Ishikawa (cell line): ENCODE measurements around the gene RYR1.

Experiments used
- CEBPB ChIP-seq: IDR thresholded peaks from 2 replicates; pipeline ENCODE4 v1.6.1; 2012
- CREB1 ChIP-seq: IDR thresholded peaks from 2 replicates; pipeline ENCODE4 v1.6.1; 2012; ENCODE audit warnings: low read depth
- EGR1 ChIP-seq: IDR thresholded peaks from 2 replicates; pipeline ENCODE4 v1.6.1; 2012
- EP300 ChIP-seq: IDR thresholded peaks from 2 replicates; pipeline ENCODE4 v1.6.1; 2012; ENCODE audit warnings: borderline replicate concordance
- FOXM1 ChIP-seq: IDR thresholded peaks from 2 replicates; pipeline ENCODE4 v1.6.1; 2012; ENCODE audit warnings: low read depth, borderline replicate concordance
- NFIC ChIP-seq: IDR thresholded peaks from 2 replicates; pipeline ENCODE4 v1.6.1; 2012
- RAD21 ChIP-seq: IDR thresholded peaks from 2 replicates; pipeline ENCODE4 v1.6.1; 2012; ENCODE audit warnings: low read depth
- TAF1 ChIP-seq: IDR thresholded peaks from 2 replicates; pipeline ENCODE4 v1.6.1; 2012; ENCODE audit warnings: low read depth, mild to moderate bottlenecking
- TCF12 ChIP-seq: IDR thresholded peaks from 2 replicates; pipeline ENCODE4 v1.6.1; 2012; ENCODE audit warnings: low read depth
- TEAD4 ChIP-seq: IDR thresholded peaks from 2 replicates; pipeline ENCODE4 v1.6.1; 2012
- YY1 ChIP-seq: IDR thresholded peaks from 2 replicates; pipeline ENCODE4 v1.6.1; 2012; ENCODE audit warnings: low read depth
- ZBTB7A ChIP-seq: IDR thresholded peaks from 2 replicates; pipeline ENCODE4 v1.6.1; 2012; ENCODE audit warnings: low read depth
- TF ChIP-seq, protein P1 (sequence below): IDR thresholded peaks from 2 replicates; pipeline ENCODE4 v1.6.1; 2012
- TF ChIP-seq, protein P2 (sequence below): IDR thresholded peaks from 2 replicates; pipeline ENCODE4 v1.6.1; 2012
- TF ChIP-seq, protein P3 (sequence below): IDR thresholded peaks from 2 replicates; pipeline ENCODE4 v1.6.1; 2012; ENCODE audit warnings: low read depth, mild to moderate bottlenecking

The RYR1 gene

DNA sequence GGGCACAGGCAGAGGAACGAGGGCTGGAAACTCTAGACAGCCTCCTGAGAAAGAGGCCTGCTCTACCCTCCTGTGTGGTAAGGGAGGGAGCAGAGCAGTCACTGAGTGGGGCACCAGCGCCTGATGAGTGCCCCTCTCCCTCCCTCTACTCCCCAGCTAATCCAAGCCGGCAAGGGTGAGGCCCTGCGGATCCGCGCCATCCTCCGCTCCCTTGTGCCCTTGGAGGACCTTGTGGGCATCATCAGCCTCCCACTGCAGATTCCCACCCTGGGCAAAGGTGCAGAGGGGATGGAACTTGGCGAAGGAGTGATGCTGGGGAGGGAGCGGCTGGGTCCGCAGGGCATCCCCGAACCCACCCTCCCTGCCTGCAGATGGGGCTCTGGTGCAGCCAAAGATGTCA lies 67.0 kb downstream of the RYR1 start:
- TF ChIP-seq, protein P1, sequence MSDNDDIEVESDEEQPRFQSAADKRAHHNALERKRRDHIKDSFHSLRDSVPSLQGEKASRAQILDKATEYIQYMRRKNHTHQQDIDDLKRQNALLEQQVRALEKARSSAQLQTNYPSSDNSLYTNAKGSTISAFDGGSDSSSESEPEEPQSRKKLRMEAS: no peak
- TF ChIP-seq, protein P2, sequence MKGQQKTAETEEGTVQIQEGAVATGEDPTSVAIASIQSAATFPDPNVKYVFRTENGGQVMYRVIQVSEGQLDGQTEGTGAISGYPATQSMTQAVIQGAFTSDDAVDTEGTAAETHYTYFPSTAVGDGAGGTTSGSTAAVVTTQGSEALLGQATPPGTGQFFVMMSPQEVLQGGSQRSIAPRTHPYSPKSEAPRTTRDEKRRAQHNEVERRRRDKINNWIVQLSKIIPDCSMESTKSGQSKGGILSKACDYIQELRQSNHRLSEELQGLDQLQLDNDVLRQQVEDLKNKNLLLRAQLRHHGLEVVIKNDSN: no peak
- TF ChIP-seq EGR1: no peak
- TF ChIP-seq CEBPB: no peak
- no peak for TF ChIP-seq FOXM1
- no peak for TF ChIP-seq CREB1
- TF ChIP-seq RAD21: no peak
- TF ChIP-seq TEAD4: no peak
- TF ChIP-seq, protein P3, sequence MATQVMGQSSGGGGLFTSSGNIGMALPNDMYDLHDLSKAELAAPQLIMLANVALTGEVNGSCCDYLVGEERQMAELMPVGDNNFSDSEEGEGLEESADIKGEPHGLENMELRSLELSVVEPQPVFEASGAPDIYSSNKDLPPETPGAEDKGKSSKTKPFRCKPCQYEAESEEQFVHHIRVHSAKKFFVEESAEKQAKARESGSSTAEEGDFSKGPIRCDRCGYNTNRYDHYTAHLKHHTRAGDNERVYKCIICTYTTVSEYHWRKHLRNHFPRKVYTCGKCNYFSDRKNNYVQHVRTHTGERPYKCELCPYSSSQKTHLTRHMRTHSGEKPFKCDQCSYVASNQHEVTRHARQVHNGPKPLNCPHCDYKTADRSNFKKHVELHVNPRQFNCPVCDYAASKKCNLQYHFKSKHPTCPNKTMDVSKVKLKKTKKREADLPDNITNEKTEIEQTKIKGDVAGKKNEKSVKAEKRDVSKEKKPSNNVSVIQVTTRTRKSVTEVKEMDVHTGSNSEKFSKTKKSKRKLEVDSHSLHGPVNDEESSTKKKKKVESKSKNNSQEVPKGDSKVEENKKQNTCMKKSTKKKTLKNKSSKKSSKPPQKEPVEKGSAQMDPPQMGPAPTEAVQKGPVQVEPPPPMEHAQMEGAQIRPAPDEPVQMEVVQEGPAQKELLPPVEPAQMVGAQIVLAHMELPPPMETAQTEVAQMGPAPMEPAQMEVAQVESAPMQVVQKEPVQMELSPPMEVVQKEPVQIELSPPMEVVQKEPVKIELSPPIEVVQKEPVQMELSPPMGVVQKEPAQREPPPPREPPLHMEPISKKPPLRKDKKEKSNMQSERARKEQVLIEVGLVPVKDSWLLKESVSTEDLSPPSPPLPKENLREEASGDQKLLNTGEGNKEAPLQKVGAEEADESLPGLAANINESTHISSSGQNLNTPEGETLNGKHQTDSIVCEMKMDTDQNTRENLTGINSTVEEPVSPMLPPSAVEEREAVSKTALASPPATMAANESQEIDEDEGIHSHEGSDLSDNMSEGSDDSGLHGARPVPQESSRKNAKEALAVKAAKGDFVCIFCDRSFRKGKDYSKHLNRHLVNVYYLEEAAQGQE: no peak

DNA sequence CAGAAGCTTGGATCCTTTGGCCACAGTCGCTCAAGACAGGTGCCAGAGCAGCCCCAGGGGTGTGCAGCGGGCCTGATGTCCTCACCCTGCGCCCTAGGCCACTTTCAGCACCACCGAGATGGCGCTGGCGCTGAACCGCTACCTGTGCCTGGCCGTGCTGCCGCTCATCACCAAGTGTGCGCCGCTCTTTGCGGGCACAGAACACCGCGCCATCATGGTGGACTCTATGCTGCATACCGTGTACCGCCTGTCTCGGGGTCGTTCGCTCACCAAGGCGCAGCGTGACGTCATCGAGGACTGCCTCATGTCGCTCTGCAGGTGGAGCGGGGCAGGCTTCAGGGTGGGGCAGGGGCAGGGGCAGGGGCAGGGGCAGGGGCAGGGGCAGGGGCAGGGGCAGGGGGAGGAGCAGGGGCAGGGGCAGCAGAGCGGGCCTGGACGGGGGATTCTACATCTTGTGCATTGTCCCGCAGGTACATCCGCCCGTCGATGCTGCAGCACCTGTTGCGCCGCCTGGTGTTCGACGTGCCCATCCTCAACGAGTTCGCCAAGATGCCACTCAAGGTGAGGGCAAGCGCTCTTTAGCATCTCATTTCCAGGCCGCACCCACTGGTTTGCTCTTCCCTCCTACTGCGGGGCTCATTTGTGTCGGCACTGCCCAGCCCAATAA lies 69.1 kb downstream of the RYR1 start:
- TF ChIP-seq TCF12 (no peak), EP300 (no peak), RAD21 (no peak), TAF1 (no peak), EGR1 (no peak), CREB1 (no peak), ZBTB7A (no peak), TEAD4 (no peak), CEBPB (no peak), FOXM1 (no peak), NFIC (no peak), YY1 (no peak)
- TF ChIP-seq, protein P3: no peak
- TF ChIP-seq, protein P2: no peak
- TF ChIP-seq, protein P1: no peak

DNA sequence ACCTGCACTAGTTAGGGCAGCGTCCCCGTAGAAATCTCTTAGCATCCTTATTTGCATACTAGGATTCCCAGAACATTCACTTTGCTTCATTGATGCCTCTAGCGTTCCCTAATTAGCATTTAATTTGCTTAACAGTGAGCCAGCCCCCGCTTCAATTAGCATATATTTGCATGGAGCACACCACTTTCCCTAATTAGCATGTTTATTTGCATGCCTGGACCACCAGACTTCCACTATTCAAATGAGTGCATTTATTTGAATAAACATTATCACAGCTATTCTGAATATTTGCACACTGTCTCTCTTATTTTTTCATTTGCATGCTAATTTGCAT lies 69.6 kb downstream of the RYR1 start:
- TF ChIP-seq CEBPB: no peak
- no peak for TF ChIP-seq EGR1
- TF ChIP-seq, protein P1: no peak
- no peak for TF ChIP-seq TEAD4
- no peak for TF ChIP-seq CREB1
- TF ChIP-seq EP300: no peak
- no peak for TF ChIP-seq FOXM1
- TF ChIP-seq, protein P3: no peak
- no peak for TF ChIP-seq TAF1
- no peak for TF ChIP-seq RAD21
- TF ChIP-seq YY1: no peak
- no peak for TF ChIP-seq NFIC

DNA sequence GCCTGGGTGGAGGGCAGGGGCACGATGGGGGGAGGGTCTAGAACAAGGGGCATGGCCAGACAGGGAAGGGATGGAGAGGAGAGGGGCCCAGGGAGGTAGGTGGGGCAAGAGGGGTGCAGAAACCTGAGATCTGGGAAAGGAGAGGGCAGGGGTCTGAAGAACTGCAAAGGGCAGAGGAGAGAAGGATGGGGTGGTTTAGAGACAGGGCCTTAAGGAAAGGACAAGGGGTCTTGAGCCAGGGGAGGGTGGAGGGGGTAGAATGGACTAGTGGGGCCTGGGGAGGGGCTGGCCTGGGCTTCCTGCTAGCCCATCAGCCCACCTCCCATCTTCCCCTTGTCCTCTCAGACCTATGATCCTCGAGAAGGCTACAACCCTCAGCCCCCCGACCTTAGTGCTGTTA lies 72.5 kb downstream of the RYR1 start:
- no peak for TF ChIP-seq FOXM1
- no peak for TF ChIP-seq EP300
- TF ChIP-seq, protein P2: no peak
- TF ChIP-seq EGR1: no peak
- TF ChIP-seq CEBPB: no peak
- TF ChIP-seq TEAD4: no peak
- TF ChIP-seq RAD21: no peak
- TF ChIP-seq CREB1: no peak
- no peak for TF ChIP-seq TAF1
- TF ChIP-seq ZBTB7A: no peak
- no peak for TF ChIP-seq NFIC
- TF ChIP-seq, protein P3: no peak
- TF ChIP-seq, protein P1: no peak
- no peak for TF ChIP-seq YY1
- no peak for TF ChIP-seq TCF12
